ENCODE results near the gene STK39. TPM values are rescaled to one million over a fixed set of nuclear protein-coding genes. Genes with fewer than 3 reads are reported as not detected.

Gene STK39
- polyA plus RNA-seq, 1 donor (not counting 4 experiments of a cell fraction or from before 2014, with no cell fraction given), result 20.7 TPM

GRCh38 chr2:168256448-168256847, 9.1 kb upstream of the STK39 start:
- H3K4me2 ChIP-seq (ENCODE audit: control insufficient read depth, extremely low read depth, insufficient read depth, low read depth, low read length), result no peak overlapping the region
- TF ChIP-seq, protein P1, sequence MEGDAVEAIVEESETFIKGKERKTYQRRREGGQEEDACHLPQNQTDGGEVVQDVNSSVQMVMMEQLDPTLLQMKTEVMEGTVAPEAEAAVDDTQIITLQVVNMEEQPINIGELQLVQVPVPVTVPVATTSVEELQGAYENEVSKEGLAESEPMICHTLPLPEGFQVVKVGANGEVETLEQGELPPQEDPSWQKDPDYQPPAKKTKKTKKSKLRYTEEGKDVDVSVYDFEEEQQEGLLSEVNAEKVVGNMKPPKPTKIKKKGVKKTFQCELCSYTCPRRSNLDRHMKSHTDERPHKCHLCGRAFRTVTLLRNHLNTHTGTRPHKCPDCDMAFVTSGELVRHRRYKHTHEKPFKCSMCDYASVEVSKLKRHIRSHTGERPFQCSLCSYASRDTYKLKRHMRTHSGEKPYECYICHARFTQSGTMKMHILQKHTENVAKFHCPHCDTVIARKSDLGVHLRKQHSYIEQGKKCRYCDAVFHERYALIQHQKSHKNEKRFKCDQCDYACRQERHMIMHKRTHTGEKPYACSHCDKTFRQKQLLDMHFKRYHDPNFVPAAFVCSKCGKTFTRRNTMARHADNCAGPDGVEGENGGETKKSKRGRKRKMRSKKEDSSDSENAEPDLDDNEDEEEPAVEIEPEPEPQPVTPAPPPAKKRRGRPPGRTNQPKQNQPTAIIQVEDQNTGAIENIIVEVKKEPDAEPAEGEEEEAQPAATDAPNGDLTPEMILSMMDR (optimal IDR thresholded peaks at IDR 0.05 in 1 of 3, IDR thresholded peaks at IDR 0.05 in 1 of 3, conservative IDR thresholded peaks at IDR 0.05 in 1 of 3; ENCODE audit: extremely low read depth in 1 of 3, insufficient read depth in 2 of 3, low read length in 3 of 3), result no peak
- no peak for TF ChIP-seq EZH2 (IDR thresholded peaks at IDR 0.05; ENCODE audit: low read length)
- no peak overlapping the region for H3K27ac ChIP-seq (ENCODE audit: control insufficient read depth, insufficient read depth, low read length)
- H2AFZ ChIP-seq (ENCODE audit: control insufficient read depth, low read length), result no peak overlapping the region
- no peaks in the 10 kb centered on the region for H3K9me3 ChIP-seq (ENCODE audit: control insufficient read depth, low read depth, low read length)
- H3K4me1 ChIP-seq (ENCODE audit: control insufficient read depth, extremely low read depth, insufficient read depth, low read length), result no peaks in the 10 kb centered on the region
- no peaks in the 10 kb centered on the region for H3K79me2 ChIP-seq (ENCODE audit: control insufficient read depth, insufficient read depth, low read length)
- H3K27me3 ChIP-seq (ENCODE audit: control insufficient read depth, extremely low read depth, insufficient read depth, low read length), result no peaks in the 10 kb centered on the region
- DNase-seq (ENCODE audit: low read depth, low spot score) (no peak), FAIRE-seq (no peak)
- H4K20me1 ChIP-seq (ENCODE audit: control insufficient read depth, extremely low read depth, insufficient read depth, low read length), result no peaks in the 10 kb centered on the region
- no peaks in the 10 kb centered on the region for H3K36me3 ChIP-seq (ENCODE audit: control insufficient read depth in 2 of 2, extremely low read depth in 1 of 2, insufficient read depth in 2 of 2, low read length in 2 of 2)
- H3K9me1 ChIP-seq (ENCODE audit: control insufficient read depth, extremely low read depth, insufficient read depth, low read length), result no peaks in the 10 kb centered on the region
- H3K4me3 ChIP-seq (ENCODE audit: control insufficient read depth in 2 of 3, extremely low read depth in 1 of 3, insufficient read depth in 2 of 3, low read depth in 1 of 3, low read length in 3 of 3), result no peak overlapping the region
- dilution Hi-C loops (cut with MboI; ENCODE audit: extremely low pct_ligation_motif_present, low sequenced_read_pairs), result no loop called here
- H3K9ac ChIP-seq (ENCODE audit: control insufficient read depth, extremely low read depth, insufficient read depth, low read length), result no peak overlapping the region

DNA sequence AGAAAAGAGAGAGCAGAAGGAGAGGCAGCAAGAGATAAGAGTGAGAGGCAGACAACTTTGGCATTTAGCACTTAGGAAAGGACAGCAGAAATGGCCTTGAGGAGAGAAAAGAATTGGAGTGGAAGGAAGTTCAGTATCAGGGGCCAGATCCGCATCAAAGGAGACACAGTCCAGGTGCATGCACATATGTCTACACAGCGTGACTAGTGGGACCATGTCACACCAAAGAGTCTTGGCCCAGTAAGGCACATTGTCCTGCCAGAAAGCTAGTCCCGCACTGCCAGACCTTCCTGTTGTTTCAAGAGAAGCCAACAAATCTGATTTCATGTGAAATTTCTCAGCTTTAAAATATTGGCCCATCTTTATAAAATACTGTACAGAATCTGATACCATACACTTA, 8.5 kb upstream of the STK39 start:
- Histone ChIP-seq H3K4me2 (ENCODE audit: control insufficient read depth, extremely low read depth, insufficient read depth, low read depth, low read length) (no peak overlapping the region), H3K9ac (ENCODE audit: control insufficient read depth, extremely low read depth, insufficient read depth, low read length) (no peak overlapping the region), H3K4me3 (ENCODE audit: control insufficient read depth in 2 of 3, extremely low read depth in 1 of 3, insufficient read depth in 2 of 3, low read depth in 1 of 3, low read length in 3 of 3) (no peak overlapping the region), H3K4me1 (ENCODE audit: control insufficient read depth, extremely low read depth, insufficient read depth, low read length) (no peaks in the 10 kb centered on the region), H2AFZ (ENCODE audit: control insufficient read depth, low read length) (no peak overlapping the region), H3K36me3 (ENCODE audit: control insufficient read depth in 2 of 2, extremely low read depth in 1 of 2, insufficient read depth in 2 of 2, low read length in 2 of 2) (no peaks in the 10 kb centered on the region), H4K20me1 (ENCODE audit: control insufficient read depth, extremely low read depth, insufficient read depth, low read length) (no peaks in the 10 kb centered on the region), H3K9me1 (ENCODE audit: control insufficient read depth, extremely low read depth, insufficient read depth, low read length) (no peaks in the 10 kb centered on the region), H3K9me3 (ENCODE audit: control insufficient read depth, low read depth, low read length) (no peaks in the 10 kb centered on the region), H3K79me2 (ENCODE audit: control insufficient read depth, insufficient read depth, low read length) (no peaks in the 10 kb centered on the region), H3K27me3 (ENCODE audit: control insufficient read depth, extremely low read depth, insufficient read depth, low read length) (no peaks in the 10 kb centered on the region), H3K27ac (ENCODE audit: control insufficient read depth, insufficient read depth, low read length) (no peak overlapping the region)
- no peak for FAIRE-seq
- TF ChIP-seq, protein P1 (optimal IDR thresholded peaks at IDR 0.05 in 1 of 3, IDR thresholded peaks at IDR 0.05 in 1 of 3, conservative IDR thresholded peaks at IDR 0.05 in 1 of 3; ENCODE audit: extremely low read depth in 1 of 3, insufficient read depth in 2 of 3, low read length in 3 of 3), result no peak
- TF ChIP-seq EZH2 (IDR thresholded peaks at IDR 0.05; ENCODE audit: low read length), result no peak
- DNase-seq (ENCODE audit: low read depth, low spot score), result no peak
- dilution Hi-C loops (cut with MboI; ENCODE audit: extremely low pct_ligation_motif_present, low sequenced_read_pairs), result no loop called here
